Upper lobe of left lung (tissue), 4 donors: ENCODE data around the gene PRKCA.

ENCODE experiments used
- CTCF ChIP-seq, 6 experiments: fragments of 450-650 bp in 4 of 6; fragments of 200-600 bp in 2 of 6; sonication (generic) in 2 of 6; IDR thresholded peaks; one replicate each; pipeline ENCODE4 v1.5.1; 2016 to 2019; ENCODE audit warnings: antibody characterized with exemption in 6 of 6
- EP300 ChIP-seq, 4 donors: sonication (generic); formaldehyde crosslinking; IDR thresholded peaks; one replicate each; pipeline ENCODE4 v1.5.1; 2017; ENCODE audit warnings: antibody characterized with exemption in 4 of 4, control low read depth in 2 of 4

- TF ChIP-seq EP300 (IDR thresholded peaks at IDR 0.05), result no peak
- no peak for TF ChIP-seq CTCF (IDR thresholded peaks at IDR 0.05)
Observed at GRCh38 chr17:66595893-66596292, 293.5 kb downstream of the PRKCA start.
